Measurements from ENCODE around the gene AKAP17A.
"Not testable (repeated sequence)": the region's sequence is repeated elsewhere in the genome, so short reads cannot be mapped to it uniquely, and the experiment has no call there.

Gene AKAP17A

GRCh38 chrX:1612641-1613286 is 21.4 kb downstream of the AKAP17A start:
- no peak for TF ChIP-seq CTCF (conservative IDR thresholded peaks at IDR 0.05)
- H3K27ac ChIP-seq: no peak overlapping the region

GRCh38 chrX:1614927-1615326 is 23.5 kb downstream of the AKAP17A start, which contains the start of gene ASMT:
TSS of gene ASMT (plus strand) at chrX:1615059. CDS start at chrX:1615200, 141 bp downstream.
- TF ChIP-seq CTCF (conservative IDR thresholded peaks at IDR 0.05): no peak
- H3K27ac ChIP-seq: no peak within 1 kb of the TSS

- H3K27ac ChIP-seq: no peak overlapping the region
Observed at GRCh38 chrX:1618689-1619088, 27.3 kb downstream of the AKAP17A start.

GRCh38 chrX:1623691-1624090 is 32.3 kb downstream of the AKAP17A start:
- no peak for TF ChIP-seq CTCF (conservative IDR thresholded peaks at IDR 0.05)
- no peak overlapping the region for H3K27ac ChIP-seq

More at GRCh38 chrX:1618689-1619088, 27.3 kb downstream of the AKAP17A start:
- TF ChIP-seq CTCF (conservative IDR thresholded peaks at IDR 0.05): no peak

GRCh38 chrX:1624158-1624860 is 32.9 kb downstream of the AKAP17A start:
- not testable (repeated sequence) for H3K27ac ChIP-seq

GRCh38 chrX:1624861-1625215 is 33.4 kb downstream of the AKAP17A start:
- not testable (repeated sequence) for H3K27ac ChIP-seq

- no peak for TF ChIP-seq CTCF (conservative IDR thresholded peaks at IDR 0.05)
- no peak overlapping the region for H3K27ac ChIP-seq
Observed at GRCh38 chrX:1629244-1629643, 37.8 kb downstream of the AKAP17A start.

- TF ChIP-seq CTCF (conservative IDR thresholded peaks at IDR 0.05): no peak
- no peak overlapping the region for H3K27ac ChIP-seq
Observed at GRCh38 chrX:1646009-1646408, 54.6 kb downstream of the AKAP17A start.
